GM21576 (cell line): ENCODE results near the gene BCL7C.

Source experiments
- ATAC-seq: cut with Tn5 transposase; IDR thresholded peaks from one replicate; pipeline ENCODE4 v1.9.1; 2021; ENCODE audit warnings: mild to moderate bottlenecking, moderate library complexity; ENCODE audit not compliant: unreplicated experiment

BCL7C gene

DNA sequence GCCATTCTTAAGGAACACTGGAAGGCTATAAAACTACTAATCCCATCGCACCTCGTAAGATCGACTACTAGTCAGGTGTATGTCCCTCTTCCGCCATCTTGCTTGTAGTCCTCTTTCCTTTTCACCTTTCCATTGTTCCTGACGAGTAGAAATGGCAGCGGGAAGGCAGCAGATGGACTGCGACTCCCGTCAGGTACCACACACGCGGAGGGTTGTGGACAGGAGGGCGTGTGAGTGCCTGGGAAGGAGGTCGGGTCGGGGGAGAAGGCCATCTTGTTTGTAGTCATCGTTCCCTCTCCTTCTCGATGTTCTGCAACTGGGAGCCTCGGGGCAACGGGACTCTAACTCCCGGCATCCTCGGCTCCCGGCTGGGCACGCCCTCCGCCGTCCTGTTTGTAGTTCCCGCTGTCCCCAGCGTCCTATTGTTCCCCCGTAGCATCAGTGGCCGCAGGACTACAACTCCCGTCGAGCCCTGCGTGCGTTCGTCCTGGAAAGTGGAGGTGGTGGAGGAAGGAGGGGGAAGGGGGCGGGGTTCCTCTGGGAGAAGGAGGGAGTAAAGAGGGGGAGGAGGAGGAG is 29.2 kb upstream of the BCL7C start:
- peak; percentile 66 for ATAC-seq

GRCh38 chr16:30922420-30922959 is 28.6 kb upstream of the BCL7C start:
- ATAC-seq = peak; percentile 70

GRCh38 chr16:30921748-30922419 is 28.0 kb upstream of the BCL7C start:
- peak; percentile 0 for ATAC-seq

DNA sequence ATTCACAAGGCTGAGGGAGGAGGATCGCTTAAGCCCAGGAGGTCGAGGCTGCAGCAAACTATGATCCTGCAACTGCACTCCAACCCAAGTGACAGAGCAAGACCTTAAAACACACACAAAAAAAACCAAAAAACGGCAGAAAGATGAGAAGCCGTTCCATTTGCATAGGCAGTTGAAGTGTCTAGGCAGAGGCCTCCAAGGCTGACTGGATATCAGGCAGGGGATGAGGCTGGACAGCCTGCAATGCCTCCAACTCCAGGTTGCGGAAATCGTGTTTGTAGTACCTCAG is 27.5 kb upstream of the BCL7C start:
- no peak for ATAC-seq

DNA sequence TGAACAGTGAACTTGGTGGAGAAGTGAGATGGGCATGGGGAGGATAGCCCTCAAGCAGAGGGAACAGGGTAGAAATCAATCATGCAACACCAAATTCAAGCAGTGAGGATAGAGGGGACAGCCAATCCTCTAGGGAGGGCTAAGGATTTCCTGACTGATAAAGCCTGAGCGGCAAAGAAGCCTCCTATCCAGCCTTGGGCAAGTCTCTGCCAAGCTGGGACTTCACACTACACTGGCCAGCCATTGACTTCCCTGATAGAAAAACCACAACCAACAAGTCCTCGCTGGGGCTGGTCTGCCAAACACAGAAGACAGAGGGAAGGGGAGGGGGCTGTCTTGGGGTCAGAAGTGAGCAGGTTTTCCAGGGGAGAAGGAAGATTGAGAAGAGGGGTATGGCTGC is 27.0 kb upstream of the BCL7C start:
- ATAC-seq = no peak

GRCh38 chr16:30918614-30919013 is 24.7 kb upstream of the BCL7C start:
- ATAC-seq = no peak

DNA sequence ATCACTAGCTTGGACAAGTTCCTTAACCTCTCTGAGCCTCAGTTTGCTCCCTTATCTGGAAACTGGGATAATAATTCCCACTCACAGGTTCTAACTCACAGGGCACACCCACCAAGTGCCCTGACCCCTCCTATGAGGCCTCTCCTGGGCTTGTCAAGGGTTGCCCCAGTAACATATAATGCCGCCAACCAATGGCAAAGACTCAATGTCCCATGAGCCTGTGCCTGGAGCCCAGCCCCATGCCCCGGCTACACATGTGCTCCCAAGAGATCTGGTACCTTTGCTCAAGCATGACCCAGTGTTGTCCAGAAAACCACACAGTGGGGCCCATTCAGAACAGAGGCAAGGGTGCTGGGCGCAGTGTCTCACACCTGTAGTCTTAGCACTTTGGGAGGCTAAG is 21.0 kb upstream of the BCL7C start:
- ATAC-seq = no peak

DNA sequence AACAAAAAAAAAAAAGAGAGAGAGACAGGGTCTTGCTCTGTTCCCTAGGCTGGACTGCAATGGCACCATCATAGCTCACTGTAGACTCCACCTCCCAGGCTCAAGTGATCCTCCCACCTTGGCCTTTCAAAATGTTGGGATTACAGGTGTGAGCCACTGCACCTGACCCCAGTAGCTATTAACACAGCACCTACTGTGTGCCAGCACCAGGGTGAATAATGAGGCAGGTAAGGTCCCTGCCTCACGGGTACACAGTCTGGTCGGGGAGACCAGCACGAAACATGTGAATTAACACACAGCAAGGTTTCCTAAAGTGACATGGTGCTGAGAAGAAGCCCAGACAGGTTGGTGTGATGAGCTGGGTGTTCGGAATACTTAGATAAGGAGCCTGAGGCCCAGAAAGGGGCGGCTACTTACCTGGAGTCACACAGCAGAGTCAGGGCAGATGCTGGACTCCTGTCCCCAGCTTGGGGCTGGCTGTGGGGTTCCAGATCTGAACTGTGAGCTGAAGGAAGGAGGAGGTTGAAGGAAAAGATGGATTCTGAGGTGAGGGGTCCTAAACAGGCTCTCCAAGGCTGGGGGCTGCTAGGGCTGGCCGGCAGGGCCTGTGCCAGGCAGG is 19.0 kb upstream of the BCL7C start:
- no peak for ATAC-seq

- no peak for ATAC-seq
These were observed 16.7 kb upstream of the BCL7C start for GRCh38 chr16:30910427-30911029.

DNA sequence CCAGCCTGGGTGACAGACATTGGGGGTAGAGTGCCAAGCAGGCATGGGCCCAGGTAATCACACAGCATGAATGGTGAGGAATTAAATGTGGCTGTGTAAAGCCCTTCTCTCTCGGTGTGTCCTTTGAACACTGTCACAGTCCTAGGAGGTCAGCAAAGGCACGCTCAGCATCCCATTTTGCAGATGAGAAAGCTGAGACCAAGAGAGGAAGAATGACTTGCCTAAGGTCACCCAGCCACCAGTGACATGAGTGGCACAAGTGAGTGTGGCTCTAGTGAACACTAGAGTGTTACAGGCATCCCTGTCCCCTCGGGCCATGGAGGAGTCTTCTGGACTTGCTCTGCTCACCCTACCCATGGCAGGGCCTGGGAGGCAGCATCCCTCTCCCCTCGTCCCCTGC is 13.2 kb upstream of the BCL7C start:
- ATAC-seq = no peak

DNA sequence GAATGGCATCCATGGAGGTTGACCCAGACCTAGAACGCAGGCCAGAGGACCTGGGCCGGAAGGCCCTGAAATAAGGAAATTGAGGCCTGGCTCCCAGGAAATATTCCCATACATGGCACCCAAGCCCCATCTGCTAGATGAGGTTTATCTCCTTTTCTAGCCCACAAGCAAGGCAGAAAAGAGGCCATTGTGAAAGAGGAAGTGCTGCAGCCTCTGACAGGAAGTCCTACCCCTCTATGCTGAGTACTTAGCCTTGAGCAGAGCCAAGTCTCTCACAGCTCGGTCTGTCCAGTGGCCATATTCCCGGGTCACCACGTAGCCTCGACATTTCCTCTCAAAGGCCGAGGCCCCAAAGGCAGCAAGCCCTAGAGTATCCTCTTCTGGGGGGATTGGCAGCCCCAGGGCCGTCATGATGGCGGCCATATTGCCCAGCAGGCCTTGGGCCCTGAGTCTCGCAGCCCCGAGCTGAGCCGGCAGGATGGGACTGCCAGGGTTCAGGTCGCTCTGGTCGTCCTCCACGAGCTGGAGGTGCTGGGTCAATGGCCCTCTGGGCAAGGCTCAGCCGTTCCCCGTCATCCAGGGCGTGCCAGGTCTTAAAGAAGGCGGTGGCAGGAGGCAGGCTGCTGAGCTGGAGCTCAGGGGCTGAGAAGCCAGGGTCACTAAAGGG is 10.4 kb upstream of the BCL7C start:
- no peak for ATAC-seq

GRCh38 chr16:30903596-30903995 is 9.7 kb upstream of the BCL7C start:
- ATAC-seq = no peak

GRCh38 chr16:30903002-30903401 is 9.1 kb upstream of the BCL7C start:
- ATAC-seq = no peak

DNA sequence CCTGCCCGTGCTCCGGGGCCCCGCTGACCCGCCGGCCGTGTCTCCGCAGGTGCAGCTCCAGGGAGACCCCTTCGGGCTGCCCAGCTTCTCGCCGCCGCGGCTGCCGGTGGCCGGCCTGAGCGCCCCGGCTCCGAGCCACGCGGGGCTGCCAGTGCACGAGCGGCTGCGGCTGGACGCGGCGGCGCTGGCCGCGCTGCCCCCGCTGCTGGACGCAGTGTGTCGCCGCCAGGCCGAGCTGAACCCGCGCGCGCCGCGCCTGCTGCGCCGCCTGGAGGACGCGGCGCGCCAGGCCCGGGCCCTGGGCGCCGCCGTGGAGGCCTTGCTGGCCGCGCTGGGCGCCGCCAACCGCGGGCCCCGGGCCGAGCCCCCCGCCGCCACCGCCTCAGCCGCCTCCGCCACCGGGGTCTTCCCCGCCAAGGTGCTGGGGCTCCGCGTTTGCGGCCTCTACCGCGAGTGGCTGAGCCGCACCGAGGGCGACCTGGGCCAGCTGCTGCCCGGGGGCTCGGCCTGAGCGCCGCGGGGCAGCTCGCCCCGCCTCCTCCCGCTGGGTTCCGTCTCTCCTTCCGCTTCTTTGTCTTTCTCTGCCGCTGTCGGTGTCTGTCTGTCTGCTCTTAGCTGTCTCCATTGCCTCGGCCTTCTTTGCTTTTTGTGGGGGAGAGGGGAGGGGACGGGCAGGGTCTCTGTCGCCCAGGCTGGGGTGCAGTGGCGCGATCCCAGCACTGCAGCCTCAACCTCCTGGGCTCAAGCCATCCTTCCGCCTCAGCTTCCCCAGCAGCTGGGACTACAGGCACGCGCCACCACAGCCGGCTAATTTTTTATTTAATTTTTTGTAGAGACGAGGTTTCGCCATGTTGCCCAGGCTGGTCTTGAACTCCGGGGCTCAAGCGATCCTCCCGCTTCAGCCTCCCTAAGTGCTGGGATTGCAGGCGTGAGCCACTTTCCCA is 8.4 kb upstream of the BCL7C start:
- ATAC-seq = peak; percentile 49

DNA sequence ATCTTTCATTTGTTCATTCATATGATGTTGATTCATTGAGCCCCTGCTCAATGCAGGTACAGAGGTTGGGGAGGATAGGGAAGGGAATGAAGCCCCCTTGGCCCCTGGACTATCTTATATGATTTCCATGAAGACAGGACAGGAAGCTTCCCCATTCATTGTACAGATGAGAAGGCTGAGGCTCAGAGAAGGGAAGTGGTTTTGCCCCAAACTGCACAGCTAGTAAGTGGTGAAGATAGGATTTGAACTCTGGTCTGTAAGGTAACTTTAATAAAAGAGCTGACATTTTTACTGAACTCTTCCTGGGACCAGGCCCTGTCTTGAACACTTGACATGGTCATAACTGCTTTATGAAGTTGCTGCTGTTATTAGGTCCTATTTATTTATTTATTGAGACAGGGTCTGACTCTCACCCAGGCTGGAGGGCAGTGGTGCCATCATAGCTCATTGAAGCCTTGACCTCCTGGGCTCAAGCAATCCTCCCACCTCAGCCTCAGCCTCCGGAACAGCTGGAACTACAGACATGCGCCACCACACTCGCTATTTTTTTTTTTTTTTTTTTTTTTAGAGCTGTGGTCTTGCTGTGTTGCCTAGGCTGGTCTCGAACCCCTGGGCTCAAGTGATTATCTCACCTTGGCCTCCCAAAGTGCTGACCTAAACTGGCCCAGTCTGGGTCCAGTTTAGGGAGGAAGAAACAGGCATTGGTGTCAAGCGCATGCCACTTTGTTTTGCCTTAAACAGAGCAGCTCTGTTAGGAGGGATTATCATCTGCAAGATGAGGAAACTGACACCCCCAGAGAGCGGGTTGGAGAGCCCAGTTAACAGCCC is 7.5 kb upstream of the BCL7C start:
- no peak for ATAC-seq

- no peak for ATAC-seq
These were observed 6.7 kb upstream of the BCL7C start for GRCh38 chr16:30900588-30900987.

DNA sequence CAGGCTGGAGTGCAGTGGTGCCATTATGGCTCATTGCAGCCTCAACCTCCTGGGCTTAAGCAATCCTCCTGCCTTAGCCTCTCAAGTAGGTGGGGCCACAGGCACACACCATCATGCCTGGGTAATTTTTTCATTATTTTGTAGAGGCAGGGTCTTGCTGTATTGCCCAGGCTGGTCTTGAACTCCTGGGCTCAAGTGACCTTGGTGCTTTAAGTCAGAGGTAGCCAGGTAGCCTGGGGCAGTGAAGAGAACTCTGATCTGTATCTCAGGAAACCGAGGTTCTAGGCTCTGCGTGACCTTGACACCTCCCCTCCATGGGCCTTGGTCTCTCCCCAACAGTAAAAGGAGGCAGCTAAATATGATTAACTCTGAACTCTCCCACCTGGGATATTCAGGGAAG is 5.9 kb upstream of the BCL7C start:
- ATAC-seq = no peak

DNA sequence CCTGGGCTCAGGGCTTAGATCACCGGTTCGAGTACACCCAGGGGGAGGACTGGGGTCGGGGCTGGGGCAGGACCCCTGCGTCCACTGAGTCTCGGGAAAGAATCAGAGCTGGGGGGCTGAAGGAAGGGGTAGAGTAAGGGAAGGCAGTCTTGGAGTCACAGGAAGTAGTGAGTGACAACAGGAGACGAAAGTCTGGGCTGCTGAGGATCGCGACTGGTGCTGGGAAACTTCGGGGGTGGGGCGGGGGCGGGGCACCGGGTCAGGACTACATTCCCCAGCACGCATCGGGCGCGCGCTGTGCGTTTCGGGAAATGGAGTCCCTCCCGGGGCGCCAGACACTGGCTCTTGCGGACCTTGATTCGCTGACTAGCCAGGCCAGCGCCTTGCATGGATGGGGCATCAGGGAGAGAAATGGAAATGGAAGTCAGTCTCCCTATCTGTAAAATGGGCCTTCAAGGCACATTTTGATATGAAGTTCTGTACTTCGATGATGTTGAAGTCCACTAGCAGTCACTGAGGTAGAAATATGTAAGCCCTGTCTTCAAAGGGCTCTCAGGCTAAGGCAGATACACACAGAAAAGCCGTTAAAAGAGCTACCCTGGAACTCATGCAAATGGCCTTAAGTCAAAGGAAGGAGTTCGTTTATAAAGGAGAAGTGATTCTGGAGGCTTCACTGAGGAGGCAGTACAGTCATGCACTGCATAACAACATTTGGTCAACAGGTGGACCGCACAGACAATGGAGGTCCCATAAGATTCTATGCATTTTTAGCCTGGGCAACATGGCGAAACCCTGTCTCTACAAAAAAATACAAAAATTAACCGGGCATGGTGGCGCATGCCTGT is 3.2 kb upstream of the BCL7C start:
- peak; percentile 42 for ATAC-seq
